ENCODE results near the gene ZNF714.

DNA sequence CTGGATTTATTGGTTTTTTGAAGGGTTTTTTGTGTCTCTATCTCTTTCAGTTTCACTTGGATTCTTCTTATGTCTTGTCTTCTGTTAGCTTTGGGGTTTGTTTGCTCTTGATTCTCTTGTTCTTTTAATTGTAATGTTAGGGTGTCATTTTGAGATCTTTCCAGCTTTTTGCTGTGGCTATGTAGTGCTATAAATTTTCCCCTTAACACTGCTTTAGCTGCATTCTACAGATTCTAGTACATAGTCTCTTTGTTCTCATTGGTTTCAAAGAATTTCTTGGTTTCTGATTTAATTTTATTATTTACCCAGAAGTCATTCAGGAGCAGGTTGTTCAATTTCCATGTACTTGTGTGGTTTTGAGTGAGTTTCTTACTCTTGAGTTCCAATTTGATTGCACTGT lies 37.0 kb upstream of the ZNF714 start:
- TF ChIP-seq, protein P1, sequence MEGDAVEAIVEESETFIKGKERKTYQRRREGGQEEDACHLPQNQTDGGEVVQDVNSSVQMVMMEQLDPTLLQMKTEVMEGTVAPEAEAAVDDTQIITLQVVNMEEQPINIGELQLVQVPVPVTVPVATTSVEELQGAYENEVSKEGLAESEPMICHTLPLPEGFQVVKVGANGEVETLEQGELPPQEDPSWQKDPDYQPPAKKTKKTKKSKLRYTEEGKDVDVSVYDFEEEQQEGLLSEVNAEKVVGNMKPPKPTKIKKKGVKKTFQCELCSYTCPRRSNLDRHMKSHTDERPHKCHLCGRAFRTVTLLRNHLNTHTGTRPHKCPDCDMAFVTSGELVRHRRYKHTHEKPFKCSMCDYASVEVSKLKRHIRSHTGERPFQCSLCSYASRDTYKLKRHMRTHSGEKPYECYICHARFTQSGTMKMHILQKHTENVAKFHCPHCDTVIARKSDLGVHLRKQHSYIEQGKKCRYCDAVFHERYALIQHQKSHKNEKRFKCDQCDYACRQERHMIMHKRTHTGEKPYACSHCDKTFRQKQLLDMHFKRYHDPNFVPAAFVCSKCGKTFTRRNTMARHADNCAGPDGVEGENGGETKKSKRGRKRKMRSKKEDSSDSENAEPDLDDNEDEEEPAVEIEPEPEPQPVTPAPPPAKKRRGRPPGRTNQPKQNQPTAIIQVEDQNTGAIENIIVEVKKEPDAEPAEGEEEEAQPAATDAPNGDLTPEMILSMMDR (IDR thresholded peaks at IDR 0.05): no peak
- TF ChIP-seq POLR2A (IDR thresholded peaks at IDR 0.05) (no peak), EP300 (IDR thresholded peaks at IDR 0.05) (no peak)

All from suprapubic skin (tissue), 3 donors.